WTC11 (cell line): ENCODE measurements around the gene LCE1A.

ENCODE experiments used
- IRF2 ChIP-seq: sonication (generic); formaldehyde crosslinking; IDR thresholded peaks from 2 replicates; pipeline ENCODE4 v1.8.0; 2022; ENCODE audit warnings: low read depth, missing genetic modification reagents, borderline replicate concordance
- TCF7 ChIP-seq: sonication (generic); formaldehyde crosslinking; IDR thresholded peaks from 2 replicates; pipeline ENCODE4 v1.8.0; 2022; ENCODE audit warnings: mild to moderate bottlenecking, low read depth, missing genetic modification reagents, moderate library complexity
- TP53 ChIP-seq: sonication (generic); formaldehyde crosslinking; IDR thresholded peaks from 2 replicates; pipeline ENCODE4 v1.8.1; 2023; ENCODE audit warnings: mild to moderate bottlenecking, missing genetic modification reagents
- ZNF121 ChIP-seq: sonication (generic); formaldehyde crosslinking; IDR thresholded peaks from 2 replicates; pipeline ENCODE4 v1.8.0; 2023; ENCODE audit warnings: missing genetic modification reagents
- TF ChIP-seq, protein P1 (sequence below): sonication (generic); formaldehyde crosslinking; IDR thresholded peaks from 2 replicates; pipeline ENCODE4 v1.8.0; 2022; ENCODE audit warnings: mild to moderate bottlenecking, missing genetic modification reagents
- TF ChIP-seq, protein P2 (sequence below): fragments of 200-600 bp; IDR thresholded peaks from 2 replicates; pipeline ENCODE4 v1.8.0; 2022; ENCODE audit warnings: antibody characterized with exemption
- TF ChIP-seq, protein P3 (sequence below): sonication (generic); formaldehyde crosslinking; IDR thresholded peaks from 2 replicates; pipeline ENCODE4 v1.8.1; 2023; ENCODE audit warnings: mild to moderate bottlenecking, missing genetic modification reagents
- TF ChIP-seq, protein P4 (sequence below): sonication (generic); formaldehyde crosslinking; IDR thresholded peaks from 2 replicates; pipeline ENCODE4 v1.8.1; 2023; ENCODE audit warnings: mild to moderate bottlenecking, missing genetic modification reagents, moderate library complexity
- TF ChIP-seq, protein P5 (sequence below): sonication (generic); formaldehyde crosslinking; IDR thresholded peaks from 2 replicates; pipeline ENCODE4 v1.8.1; 2022; ENCODE audit warnings: missing genetic modification reagents, borderline replicate concordance

DNA sequence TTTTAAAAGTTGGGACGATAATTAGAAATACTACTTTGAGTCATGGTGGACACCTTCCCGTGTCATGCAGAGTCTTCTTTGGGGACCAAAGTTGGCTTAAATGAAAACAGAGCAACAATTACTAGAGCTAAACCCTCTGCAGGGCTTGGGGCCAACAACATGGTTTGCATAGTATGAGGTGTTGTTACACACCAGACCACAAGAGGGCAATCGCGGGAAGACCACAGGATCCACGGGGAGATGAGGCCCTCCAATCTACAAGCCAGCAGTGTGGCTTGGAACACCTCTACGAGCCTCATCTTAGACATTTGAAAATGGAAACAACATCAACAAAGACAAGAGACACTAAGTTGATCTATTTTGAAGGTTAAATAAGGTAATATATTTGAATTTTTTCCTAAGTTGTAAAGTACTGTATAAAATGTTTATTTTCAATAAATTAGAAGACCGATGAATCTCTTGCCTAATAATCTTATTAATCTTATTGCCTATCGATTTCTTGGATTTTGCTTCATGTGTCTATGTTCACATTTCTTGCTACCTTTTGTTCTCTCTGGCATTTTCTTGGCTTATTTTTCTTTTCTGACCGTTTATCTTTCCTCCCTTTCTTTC is 42.6 kb downstream of the LCE1A start:
- TF ChIP-seq, protein P1, sequence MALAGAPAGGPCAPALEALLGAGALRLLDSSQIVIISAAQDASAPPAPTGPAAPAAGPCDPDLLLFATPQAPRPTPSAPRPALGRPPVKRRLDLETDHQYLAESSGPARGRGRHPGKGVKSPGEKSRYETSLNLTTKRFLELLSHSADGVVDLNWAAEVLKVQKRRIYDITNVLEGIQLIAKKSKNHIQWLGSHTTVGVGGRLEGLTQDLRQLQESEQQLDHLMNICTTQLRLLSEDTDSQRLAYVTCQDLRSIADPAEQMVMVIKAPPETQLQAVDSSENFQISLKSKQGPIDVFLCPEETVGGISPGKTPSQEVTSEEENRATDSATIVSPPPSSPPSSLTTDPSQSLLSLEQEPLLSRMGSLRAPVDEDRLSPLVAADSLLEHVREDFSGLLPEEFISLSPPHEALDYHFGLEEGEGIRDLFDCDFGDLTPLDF (CRISPR knock-in tag): no peak
- no peak for TF ChIP-seq TP53 (CRISPR knock-in tag)
- TF ChIP-seq ZNF121: no peak
- TF ChIP-seq, protein P2, sequence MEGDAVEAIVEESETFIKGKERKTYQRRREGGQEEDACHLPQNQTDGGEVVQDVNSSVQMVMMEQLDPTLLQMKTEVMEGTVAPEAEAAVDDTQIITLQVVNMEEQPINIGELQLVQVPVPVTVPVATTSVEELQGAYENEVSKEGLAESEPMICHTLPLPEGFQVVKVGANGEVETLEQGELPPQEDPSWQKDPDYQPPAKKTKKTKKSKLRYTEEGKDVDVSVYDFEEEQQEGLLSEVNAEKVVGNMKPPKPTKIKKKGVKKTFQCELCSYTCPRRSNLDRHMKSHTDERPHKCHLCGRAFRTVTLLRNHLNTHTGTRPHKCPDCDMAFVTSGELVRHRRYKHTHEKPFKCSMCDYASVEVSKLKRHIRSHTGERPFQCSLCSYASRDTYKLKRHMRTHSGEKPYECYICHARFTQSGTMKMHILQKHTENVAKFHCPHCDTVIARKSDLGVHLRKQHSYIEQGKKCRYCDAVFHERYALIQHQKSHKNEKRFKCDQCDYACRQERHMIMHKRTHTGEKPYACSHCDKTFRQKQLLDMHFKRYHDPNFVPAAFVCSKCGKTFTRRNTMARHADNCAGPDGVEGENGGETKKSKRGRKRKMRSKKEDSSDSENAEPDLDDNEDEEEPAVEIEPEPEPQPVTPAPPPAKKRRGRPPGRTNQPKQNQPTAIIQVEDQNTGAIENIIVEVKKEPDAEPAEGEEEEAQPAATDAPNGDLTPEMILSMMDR: no peak
- TF ChIP-seq, protein P3, sequence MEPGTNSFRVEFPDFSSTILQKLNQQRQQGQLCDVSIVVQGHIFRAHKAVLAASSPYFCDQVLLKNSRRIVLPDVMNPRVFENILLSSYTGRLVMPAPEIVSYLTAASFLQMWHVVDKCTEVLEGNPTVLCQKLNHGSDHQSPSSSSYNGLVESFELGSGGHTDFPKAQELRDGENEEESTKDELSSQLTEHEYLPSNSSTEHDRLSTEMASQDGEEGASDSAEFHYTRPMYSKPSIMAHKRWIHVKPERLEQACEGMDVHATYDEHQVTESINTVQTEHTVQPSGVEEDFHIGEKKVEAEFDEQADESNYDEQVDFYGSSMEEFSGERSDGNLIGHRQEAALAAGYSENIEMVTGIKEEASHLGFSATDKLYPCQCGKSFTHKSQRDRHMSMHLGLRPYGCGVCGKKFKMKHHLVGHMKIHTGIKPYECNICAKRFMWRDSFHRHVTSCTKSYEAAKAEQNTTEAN (CRISPR knock-in tag): no peak
- TF ChIP-seq TCF7: no peak
- TF ChIP-seq, protein P4, sequence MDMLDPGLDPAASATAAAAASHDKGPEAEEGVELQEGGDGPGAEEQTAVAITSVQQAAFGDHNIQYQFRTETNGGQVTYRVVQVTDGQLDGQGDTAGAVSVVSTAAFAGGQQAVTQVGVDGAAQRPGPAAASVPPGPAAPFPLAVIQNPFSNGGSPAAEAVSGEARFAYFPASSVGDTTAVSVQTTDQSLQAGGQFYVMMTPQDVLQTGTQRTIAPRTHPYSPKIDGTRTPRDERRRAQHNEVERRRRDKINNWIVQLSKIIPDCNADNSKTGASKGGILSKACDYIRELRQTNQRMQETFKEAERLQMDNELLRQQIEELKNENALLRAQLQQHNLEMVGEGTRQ (CRISPR knock-in tag): no peak
- TF ChIP-seq, protein P5, sequence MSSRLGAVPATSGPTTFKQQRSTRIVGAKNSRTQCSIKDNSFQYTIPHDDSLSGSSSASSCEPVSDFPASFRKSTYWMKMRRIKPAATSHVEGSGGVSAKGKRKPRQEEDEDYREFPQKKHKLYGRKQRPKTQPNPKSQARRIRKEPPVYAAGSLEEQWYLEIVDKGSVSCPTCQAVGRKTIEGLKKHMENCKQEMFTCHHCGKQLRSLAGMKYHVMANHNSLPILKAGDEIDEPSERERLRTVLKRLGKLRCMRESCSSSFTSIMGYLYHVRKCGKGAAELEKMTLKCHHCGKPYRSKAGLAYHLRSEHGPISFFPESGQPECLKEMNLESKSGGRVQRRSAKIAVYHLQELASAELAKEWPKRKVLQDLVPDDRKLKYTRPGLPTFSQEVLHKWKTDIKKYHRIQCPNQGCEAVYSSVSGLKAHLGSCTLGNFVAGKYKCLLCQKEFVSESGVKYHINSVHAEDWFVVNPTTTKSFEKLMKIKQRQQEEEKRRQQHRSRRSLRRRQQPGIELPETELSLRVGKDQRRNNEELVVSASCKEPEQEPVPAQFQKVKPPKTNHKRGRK (CRISPR knock-in tag): no peak
- TF ChIP-seq IRF2: no peak
